HuH-7 (cell line): ENCODE data around the gene DDX6.
"Not testable (repeated sequence)": the region's sequence is repeated elsewhere in the genome, so short reads cannot be mapped to it uniquely, and the experiment has no call there.

Source experiments
- DNase-seq: peaks from one replicate; pipeline ENCODE4 v3.0.0; 2011; ENCODE audit warnings: low spot score

DDX6 gene

DNA sequence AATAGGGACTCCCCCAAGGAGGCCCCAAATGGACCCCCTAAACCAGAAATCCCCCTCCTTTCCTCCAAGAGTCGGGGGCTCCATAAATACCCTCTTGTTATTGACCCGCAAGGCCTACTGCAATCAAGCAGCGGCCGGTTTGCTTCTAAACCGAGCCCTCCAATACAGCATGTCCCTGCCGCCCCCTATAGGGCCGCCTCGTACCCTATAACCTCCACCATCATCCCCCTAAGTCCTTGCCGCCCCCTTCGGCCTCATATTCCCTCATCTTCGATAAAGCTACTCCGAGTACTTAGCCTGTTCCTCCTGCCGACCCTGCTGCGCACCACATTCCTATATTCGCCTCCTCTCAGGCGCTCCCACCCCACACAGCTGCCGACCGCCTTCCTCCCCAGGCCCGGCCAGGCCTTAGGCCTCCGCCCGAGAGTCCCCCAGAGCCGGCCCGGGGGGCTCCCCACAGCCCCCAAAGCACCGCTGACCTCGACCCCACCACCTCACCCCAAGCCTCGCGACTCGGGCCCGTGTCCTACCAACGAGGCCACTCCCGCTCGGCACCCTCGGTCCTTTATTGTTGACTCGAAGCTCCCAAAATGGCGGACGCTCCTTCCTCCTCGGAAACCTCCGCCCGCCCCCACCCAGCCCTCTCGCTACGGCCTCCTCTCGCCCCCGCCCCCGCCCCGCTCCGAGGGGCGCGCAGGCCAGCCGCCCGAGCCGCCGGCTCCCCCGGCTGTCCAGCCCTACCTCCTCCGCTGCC is 430 bp downstream of the DDX6 start:
- DNase-seq = no peak

DNA sequence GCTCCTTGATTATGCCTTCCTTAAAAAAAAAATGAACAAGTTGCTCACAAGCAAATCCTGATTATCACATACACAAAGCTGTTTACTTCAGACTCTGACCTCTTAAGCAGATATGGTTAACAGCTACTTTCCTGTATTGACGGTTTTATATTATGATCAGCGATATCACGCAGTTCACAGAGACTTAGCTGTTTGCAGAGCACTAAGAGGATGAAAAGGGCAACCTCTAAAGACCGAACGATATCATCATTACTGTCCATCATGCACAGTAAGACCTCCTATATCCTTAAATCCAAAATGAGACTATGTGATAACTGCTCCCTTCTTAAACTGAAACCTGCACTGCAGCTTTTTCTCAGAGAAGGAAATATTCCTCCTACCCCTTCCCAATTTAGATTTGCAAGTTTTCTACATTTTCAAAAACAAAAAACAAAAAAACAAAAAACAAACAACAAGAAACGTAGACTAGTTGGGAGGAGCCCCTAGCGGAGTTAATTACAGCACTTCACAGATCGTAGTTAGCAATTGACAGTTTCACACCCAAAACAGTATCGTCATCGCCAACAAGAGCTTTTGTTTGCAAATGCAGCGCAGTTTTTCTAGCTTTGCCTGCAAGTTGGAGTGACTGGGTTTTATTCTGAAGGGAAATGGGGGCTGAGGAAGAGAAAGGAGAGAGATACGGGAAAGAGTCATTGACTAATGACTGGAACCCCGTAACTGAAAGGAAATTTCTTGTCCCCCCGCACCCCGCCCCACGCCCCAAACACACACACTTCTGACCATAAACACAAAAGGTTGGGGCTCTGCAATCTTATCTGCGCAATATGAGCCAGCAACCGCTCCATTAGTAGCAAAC is 1.2 kb downstream of the DDX6 start:
- DNase-seq = no peak

DNA sequence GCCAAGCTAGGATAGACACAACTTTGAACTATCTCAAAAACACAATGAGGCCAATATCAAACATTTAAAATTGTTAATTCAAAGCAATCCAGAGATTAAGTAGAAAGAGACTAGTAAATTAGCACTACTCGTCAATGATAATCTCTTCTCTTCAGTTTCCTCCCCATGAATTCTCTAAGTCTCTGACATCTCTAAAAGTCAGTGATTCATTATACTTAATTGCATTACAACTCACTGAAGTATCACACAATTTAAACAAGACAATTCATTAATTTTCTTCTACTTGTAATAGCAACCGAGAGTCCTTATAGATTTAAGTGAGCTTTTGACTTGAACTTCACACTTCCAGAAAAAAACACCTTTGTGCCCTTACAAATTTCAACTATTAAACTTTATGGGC is 4.3 kb downstream of the DDX6 start:
- no peak for DNase-seq

DNA sequence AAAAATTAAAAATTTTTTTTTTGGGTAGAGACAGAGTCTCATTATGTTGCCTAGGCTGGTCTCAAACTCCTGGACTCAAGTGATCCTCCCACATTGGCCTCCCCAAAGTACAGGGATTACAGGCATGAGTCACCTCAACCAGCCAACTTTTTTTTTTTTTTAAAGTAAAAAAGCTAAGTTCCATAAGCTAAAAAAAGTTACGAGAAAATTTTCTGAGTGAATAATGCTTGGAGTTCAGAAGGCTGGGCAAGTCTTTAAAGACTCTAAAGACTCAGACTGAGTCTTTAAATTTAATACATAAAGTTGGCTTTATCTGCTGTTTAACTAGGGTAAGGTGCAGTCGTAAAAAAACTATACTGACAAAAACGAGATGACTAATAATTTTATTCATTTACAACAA is 5.6 kb downstream of the DDX6 start:
- no peak for DNase-seq

DNA sequence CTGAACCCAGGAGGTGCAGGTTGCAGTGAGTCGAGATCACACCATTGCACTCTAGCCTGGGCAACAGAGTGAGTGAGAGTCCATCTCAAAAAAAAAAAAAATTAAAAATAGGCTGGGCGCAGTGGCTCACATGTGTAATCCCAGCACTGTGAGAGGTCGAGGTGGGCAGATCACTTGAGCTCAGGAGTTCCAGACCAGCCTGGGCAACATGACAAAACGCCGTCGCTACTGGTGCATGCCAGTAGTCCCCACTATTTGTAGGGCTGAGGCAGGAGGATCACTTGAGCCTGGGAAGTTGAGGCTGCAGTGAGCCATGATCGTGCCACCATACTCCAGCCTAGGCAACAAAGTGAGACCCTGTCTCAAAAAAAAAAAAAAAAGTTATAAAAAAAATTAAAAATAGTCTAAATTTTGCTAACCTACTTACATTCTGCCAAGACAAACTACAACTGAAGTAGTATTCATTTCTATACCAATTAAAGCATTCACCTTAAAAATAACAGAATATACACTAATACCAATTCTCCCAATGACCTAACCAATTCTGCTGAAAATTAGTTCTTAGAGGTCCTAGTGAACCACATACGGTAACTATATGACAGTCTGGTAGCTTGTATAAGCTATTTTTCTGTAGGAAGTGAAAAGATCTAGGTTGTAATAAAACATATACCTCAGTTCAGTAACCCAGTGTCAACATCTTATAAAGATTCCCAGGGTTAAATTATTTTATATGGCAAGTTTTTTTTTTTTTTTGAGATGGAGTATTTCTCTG is 7.1 kb downstream of the DDX6 start:
- no peak for DNase-seq

DNA sequence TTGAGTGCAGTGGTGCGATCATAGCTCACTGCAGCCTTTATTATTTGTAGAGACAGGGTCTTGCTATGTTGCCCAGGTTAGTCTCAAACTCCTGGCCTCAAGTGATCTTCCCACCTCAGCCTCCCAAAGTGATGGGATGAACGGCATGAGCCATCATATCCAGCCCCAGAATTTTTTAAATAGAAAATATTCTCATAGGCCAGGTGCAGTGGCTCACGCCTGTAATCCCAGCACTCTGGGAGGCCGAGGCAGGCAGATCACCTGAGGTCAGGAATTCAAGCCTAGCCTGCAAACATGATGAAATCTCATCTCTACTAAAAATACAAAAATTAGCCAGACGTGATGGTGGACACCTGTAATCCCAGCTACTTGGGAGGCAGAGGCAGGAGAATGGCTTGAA is 7.6 kb downstream of the DDX6 start:
- not testable (repeated sequence) for DNase-seq

DNA sequence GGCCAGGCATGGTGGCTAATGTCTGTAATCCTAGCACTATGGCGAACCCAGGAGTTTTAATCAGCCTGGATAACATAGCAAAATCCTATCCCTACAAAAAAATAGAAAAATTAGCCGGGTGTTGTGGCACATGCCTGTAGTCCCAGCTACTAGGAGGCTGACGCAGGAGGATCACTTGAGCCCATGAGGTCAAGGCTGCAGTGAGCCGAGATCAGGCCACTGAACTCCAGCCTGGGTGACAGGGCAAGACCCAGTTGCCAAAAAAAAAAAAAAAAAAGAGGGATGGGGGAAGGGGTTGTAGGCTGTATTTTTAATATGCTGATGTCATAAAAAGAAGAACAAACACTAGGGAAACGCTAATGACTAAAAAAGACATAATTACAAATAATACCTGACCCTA is 12.1 kb downstream of the DDX6 start:
- DNase-seq = no peak

DNA sequence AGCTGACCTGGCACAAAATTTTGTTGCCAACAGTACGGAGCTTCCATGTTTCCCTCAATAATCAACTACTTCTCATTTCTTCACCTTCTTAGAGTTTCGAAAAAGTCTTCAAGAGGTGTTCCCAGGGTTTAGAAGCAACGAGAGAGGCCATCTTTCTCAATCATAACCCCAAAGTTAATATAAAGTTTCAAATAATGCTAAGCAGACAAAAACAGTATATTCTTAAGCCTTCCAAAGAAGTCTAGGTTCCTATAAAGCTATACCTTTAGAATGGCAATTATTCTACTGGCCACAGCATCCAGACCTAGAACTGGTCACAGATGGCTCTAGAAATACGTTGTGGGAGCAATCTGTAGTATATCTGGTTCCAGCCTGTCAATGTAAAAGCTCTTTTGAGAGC is 16.9 kb downstream of the DDX6 start:
- DNase-seq = no peak

DNA sequence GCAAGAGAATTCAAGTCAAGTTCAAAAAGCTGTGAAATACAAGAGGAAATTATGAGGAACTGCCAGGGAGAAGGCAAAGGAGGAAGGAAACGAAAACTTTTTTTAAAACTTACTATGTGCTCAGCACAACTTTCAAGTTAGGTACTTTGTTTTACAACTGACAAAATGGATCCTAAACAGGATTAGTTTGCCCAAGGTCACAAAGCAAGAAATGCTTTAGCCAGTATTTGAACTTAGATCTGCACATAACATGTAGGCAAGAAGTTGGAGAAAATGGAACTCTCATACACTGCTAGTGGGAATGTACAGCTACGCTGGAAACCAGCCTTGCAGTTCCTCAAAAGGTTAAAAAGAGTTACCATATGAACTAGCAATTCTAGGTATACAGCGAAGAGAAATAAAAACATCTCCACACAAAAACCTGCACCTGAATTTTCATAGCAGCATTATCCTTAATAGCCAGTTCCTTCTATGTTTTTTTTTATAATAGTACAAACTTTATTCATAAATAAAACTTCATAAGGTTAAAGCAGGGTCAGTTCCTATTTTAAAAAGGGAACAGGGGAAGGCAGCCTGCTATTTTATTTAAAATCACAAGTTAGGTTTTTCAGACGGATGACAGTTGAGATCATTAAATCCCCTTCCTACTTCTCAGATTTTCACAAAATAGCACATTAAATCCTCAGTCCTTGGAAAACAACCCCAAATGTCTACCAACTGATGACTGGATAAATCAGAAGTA is 19.2 kb downstream of the DDX6 start:
- DNase-seq = no peak

DNA sequence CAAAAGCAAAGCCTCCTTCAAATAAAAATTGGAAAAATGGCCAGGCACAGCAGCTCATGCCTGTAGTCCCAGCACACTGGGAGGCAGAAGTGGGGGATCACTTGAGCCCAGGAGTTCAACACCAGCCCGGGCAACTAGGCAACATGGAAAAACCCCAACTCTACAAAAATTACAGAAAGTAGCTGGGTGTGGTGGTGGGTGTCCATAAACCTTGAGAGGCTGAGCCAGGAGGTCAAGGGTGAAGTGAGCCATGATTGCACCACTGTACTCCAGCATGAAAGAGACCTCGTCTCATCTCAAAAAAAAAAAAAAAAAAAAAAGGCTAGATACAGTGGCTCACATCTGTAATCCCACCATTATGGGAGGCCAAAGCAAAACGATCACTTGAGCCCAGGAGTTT is 22.3 kb downstream of the DDX6 start:
- no peak for DNase-seq

DNA sequence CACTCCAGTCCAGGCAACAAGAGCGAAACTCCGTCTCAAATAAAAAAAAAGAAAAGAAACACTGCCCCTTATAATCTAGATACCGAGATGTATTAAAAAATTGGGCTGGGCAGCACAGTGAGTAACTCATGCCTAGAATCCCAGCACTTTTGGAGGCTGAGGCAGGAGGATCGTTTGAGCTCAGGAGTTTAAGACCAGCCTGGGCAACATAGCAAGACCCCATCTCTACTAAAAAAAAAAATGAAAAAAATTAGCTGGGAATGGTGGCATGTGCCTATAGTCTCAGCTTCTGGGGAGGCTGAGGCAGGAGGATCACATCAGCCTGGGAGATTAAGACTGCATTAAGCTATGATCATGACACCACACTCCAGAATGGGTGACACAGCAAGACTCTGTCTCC is 24.9 kb downstream of the DDX6 start:
- DNase-seq = no peak

DNA sequence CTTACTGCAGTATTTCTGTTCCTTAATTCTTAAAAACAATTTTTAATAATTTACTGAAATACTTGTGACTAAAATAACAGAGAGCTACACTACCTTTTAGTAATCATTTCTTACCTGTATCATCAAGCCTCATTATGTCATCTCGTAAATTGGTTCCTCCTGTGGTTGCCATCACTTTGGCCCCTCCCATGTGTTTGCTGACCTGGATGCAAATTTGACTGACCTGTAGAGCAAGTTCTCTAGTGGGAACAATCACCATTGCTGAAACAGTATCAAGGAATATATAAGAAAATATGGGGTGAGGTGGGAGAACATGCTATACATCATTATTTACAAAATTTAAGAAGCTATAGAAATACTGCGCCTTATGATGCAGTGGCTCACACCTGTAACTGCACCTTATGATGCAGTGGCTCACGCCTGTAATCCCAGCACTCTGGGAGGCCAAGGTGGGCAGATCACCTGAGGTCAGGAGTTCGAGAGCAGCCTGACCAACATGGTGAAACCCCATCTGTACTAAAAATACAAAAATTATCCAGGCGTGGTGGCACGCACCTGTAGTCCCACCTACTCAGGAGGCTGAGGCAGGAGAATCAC is 25.8 kb downstream of the DDX6 start:
- not testable (repeated sequence) for DNase-seq

DNA sequence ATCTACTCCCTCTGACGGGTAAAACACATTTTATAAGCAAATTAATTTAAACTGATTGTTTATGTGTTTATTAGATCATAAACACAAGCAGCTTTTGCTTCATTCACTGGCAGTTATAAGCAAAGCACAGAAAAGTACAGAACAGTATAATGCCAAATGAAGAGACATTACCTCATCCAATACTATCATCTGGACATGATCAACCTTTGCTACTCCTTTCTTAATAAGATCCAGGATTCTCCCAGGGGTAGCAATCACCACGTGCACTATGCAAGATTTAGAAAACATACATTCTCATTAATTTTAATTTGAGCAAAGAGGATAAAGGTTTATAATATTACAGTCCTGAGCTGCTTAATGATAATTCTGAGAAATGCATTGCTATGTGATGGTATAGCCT is 27.9 kb downstream of the DDX6 start:
- DNase-seq = no peak

DNA sequence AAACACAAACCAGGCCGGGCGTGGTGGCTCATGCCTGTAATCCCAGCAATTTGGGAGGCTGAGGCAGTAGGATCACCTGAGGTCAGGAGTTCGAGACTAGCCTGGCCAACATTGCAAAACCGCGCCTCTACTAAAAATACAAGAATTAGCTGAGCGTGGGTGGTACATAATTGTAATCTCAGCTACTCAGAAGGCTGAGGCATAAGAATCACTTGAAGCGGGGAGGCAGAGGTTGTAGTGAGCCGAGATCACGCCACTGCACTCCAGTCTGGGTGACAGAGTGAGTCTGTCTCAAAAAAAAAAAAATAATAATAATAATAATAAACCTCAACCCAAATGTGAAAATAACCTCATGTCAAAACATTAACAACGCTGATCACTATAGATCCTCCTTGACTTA is 29.0 kb downstream of the DDX6 start:
- not testable (repeated sequence) for DNase-seq

DNA sequence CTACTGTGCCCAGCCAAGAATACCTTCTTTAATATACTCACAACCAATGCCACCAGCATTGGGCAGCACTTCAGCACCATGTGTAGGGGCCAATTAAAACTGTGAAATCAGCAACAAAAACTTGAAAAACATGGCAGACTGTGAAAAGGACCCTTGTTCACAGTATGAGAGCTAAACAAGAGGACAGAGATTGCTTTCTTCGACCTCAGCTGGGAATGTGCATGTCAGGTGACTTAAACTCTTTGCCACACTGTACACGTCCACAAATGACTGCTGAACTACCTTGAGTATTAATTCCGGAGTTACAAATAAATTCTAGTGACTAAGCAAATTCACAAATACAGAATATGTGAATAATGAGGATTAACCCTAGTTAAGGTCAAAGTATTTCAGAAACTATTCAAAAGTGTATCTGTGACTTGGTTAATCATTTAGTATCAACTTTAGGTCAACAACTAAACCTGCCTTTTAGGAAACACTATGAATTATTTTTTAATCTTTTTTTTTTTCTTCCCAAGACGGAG is 33.0 kb downstream of the DDX6 start:
- DNase-seq = no peak

DNA sequence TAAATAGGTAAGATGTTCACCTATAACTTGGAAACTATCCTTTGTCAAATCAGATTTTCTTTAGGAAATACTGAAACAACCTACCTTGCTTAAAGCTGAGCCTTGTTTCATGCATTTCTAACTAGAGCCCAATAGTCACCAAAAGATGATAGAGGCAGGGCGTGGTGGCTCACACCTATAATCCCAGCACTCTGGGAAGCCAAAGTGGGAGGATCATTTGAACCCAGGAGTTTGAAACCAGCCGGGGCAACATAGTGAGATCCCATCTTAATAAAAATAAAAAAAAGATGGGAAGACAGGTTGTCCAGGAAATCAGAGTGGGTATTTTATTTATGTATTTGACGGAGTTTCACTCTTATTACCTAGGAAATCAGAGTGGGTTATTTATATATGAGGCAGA is 38.3 kb downstream of the DDX6 start:
- DNase-seq = no peak

DNA sequence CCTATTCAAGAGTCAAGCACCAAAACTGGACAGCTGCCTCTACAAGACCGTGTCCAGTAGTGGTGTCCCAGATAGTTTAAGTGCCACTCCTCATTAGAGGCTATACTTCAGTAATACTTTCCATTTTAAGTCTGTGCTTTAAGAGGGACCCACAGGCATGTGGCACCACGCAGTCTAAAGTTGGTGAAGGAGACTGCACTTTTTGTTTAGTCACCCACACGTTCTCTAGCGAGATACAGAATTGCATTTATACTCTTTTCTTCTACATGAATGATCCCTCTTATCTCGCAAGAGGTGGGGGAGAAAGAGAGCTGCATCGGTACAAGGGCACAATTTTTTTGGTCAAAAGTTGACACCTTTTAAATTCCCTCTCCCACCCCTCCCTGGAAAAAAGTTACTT is 41.5 kb downstream of the DDX6 start:
- DNase-seq = no peak

DNA sequence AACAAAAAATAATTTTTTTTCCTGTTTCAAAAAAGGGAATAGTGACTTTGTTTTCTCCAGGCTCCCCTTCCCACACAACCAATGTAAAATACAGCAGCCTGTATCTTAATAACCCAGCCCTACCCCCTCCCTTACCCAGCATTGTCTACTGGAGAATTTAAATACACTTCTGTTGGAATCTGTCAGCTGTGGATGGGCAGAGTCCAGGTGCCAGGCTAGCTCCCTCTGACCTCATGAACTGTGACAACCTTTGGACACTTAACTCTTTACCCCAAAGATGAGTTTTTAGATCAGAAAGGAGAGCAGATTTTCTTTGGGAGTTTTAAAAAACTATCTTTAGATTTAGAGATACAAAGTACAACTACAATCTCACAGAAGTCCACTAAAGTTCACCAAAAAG is 42.9 kb downstream of the DDX6 start:
- DNase-seq = no peak

DNA sequence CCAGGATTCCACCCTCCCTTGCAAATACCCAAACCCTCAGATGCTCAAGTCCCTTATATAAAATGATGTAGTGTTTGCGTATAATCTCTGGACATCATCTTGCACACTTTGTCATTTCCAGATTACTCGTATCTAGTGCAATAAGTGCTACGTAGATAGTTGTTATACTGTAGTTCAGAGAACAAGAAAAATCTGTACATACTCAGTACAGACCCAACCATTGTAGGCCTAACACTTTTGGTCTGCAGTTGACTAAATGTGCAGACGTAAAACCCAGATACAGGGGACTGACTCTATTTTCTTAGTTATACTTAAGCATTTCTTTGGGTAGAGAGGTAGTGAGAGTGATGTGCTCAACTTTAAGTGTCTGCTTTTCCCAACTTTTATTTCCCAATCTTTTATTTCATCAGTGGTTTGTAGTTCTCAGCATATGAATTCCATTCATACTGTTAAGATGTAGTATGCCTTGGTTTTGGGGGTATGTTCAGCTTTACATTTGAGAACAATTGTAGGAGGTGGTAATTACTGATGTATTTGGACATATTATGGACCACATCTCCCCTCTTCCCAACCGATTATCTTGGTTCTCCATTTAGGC is 43.9 kb downstream of the DDX6 start:
- DNase-seq = no peak

DNA sequence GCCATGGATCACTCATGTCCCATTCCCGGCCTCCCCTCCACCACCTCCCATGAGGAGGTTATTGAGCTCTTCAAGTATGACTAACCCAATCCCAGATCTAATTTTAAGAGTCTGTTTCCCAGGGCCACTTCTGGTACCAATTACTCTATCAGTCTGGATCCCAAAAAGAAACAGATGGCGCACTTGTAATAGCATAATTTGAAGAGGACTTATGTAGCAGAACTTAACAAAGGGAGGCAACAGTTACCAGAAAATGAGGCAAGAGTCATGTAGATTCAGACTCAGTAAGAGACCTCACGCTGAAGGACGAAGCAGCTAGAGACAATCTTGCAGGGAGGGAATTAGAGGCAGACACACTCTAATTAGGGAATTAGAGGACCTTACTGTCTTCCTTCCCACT is 46.9 kb downstream of the DDX6 start:
- no peak for DNase-seq

DNA sequence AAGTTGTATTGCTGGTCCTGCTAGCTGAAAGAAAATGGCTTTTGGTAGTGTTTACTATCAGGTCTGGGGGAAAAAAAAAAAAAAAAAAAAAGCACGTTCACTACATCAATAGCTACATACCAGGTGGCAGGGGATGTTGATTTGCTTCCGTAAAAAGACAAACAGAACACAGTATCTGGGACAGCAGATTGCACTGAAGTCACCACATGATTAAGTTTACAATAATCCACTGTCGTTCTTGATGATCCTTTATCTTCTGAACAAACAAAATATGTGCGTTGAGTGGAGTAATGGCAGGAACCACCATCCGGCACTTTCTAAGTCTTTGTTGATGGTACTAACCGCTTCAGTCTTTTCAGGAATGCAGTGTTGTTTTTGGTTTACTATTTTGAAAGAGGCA is 48.7 kb downstream of the DDX6 start:
- no peak for DNase-seq
